Fibroblast of peridontal ligament (primary cell): Measurements from ENCODE around the gene TMEM53.

Experiments
- DNase-seq: peaks from one replicate; pipeline ENCODE4 v3.0.0-alpha.2; 2010; ENCODE audit errors: extremely low read depth

TMEM53 gene

GRCh38 chr1:44647896-44648295 is 26.4 kb downstream of the TMEM53 start:
- no peak for DNase-seq

DNA sequence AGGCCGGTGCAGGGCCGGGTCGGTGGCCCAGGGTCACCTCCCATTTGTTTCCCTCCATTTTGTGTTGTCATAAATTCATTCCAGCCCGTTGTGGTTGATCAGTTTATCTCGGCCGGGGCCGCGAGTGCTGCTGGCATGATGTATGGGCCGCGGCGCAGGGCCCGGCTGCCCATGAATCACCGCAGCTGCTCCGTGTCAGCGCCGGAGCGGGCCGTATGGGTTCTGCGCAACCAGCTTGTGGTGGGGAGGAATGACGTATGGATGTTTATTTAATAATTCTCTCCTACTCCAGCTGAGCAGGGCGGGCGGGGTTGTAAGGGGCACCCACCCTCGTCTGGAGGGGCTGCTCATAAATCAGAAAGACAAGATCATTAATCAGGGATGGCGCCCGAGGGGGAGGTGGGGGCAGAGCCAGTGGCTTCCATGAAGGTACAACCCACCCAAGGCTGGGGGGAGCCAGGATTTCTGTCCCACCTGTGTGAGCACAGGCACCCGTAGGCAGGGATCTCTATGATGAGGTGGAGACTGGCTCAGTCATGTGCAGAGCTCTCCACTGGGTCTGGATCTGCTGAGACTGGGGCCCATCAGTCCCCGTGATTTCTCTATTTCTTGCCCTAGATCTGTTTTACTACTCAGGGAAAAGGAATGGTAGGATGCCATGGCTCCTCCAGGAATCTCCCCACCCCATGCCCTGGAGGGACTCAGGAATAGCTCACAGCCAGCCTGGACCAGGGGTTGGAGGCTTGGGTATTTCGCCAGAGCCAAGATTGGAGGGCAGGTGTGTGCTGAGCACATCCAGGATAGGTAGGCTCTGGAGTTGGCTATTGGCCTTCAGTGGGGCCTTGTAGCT is 27.8 kb downstream of the TMEM53 start:
- DNase-seq, result no peak

GRCh38 chr1:44645476-44646244 is 28.6 kb downstream of the TMEM53 start:
- peak; percentile 66 for DNase-seq

- no peak for DNase-seq
Measured at GRCh38 chr1:44644806-44645205, 29.5 kb downstream of the TMEM53 start.

DNA sequence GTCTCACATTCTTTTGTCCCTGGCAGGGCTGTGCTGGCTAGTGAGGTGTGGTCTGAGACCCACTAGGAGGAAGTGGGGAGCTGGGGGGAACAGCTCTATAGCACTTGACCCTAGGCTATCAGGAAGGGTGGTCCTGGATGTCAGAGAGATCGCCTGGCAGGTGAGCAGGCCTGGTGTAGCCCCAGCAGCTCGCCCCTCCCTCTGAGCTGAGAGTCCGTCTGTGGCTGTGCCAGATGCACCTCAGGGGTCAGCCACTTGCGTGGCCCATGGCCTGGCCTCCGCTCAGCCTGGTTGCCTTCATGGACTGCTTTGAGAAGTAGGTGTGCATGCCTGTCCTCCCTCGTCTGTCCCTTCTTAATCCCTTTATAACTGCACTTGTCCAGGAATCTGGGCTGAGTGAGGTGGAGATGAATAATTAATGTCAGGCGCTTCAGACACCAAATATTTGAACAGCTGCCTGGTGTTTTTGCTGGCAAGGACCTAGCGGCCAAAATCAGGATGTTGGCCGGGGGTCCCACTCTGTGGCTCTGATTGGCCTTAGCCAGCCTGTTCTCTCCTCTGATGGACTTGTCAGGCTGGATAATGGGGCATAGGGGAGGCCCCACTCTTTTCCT is 30.5 kb downstream of the TMEM53 start:
- no peak for DNase-seq

DNA sequence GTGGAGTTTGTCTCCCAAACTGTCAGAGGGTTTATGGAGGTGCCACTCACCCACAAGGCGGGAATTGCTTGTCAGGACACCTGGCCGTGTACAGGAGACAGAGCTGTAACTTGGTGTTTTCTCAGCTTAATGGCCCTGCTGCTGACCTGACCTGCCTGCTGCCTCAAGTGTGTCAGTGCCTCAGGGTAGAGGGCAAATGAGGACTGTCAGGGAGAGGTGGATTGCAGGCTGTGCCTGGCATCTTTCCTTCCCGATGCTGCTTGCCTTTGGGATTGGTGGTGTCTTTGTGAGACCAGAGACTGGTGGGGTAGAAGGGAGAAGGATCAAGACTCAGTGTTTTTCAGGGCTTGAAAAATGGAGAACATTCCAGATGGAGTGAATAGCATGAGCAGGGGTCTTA is 31.4 kb downstream of the TMEM53 start:
- DNase-seq, result no peak

DNA sequence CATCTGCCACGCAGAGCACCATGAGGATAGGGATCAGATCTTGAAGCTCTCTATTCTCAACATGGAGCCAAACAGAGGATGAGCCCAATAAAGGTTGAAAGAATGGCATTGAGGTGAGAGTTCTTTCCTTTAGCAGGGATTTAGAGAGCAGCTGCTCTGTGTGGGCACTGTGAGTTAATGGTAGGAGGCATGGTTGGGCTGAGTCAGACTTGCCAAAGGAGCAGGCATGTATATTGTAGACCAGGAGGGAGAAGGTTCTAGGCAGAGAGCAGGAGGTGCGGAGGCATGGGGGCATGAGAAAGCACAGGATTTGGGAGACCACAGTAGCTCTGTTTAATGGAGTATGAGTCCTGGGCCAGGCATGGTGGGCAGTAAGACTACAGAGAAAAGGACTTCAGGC is 32.0 kb downstream of the TMEM53 start:
- DNase-seq, result no peak

DNA sequence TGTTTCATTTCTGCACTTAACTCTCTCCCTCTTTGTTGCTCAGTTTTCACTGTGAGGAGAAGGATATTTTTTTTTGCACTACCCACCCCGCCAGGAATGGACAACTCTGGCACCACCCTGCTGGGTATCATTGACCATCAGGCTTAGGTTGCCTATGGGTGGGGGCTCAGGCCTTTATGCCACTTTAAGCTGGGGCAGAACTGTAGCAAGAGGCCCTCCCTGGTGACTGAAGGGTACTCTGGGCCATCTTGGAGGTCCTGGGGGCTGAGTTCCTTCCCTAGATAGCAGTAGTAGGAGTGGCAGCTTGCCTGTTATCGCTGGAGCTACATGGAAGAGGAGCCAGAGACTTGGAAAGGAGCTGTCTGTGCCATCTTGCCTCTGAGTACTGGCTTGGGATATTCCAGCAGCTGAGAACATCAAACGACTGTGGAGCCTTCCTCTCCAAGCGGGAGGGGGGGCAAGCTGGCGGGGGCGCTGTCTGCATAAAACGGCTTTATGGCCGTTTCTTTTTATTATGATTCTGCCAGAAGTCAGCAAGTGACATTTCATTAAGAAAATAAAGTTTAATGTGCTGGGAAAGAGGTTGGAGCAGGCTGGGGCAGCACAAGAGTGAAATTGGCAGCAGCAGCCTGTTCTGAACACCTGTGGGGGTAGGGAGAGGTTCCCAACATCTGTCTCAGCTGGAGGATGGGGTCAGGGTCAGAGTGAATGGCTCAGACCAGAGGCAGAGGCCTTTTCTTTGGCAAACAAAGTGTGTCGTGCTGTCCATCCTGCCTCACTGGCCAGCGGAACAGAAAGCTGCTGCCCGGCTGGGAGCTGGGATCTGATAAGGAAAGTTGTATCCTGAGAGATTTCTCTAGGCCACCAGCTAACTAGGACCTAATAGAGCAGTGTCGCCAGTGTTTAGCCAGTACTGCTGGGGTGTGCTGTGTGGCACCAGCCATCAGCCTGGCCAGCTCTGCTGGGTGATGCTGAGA is 32.9 kb downstream of the TMEM53 start:
- DNase-seq, result no peak

- no peak for DNase-seq
Measured at GRCh38 chr1:44640200-44640853, 34.0 kb downstream of the TMEM53 start.

DNA sequence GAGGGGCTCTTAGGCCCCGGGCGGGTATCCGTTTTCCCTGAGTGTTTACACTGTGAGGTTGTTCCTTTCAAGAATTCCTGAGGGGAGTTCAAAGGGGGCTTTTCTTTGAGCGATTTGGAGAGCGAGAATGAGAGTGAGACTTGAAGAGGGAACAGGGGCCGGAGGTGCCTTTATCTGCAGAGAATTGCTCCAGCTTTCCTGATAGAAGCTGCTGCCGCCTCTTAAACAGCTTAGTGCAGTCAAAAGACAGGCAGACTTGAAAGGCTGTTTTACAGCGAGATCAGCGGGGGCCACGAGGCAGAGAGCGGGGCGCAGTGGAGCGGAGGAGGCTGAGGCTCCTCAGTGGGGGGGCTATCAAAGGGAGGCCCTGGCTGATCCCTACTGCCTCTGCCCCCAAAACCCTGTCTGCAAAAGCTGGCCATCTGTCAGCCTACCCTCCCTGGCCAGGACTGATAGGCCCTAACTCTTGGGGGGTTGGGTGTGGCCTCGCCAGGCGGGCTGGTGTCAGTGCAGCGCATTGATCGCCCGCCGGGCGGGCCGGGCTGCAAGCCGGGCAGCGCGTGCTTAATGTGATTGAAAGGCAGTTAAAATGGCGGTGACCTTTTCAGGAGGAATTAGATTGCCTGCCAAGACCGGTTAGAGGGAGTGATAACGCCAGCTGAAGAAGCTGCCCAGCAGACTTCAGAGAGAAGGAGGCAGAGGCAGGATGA is 36.4 kb downstream of the TMEM53 start:
- no peak for DNase-seq

DNA sequence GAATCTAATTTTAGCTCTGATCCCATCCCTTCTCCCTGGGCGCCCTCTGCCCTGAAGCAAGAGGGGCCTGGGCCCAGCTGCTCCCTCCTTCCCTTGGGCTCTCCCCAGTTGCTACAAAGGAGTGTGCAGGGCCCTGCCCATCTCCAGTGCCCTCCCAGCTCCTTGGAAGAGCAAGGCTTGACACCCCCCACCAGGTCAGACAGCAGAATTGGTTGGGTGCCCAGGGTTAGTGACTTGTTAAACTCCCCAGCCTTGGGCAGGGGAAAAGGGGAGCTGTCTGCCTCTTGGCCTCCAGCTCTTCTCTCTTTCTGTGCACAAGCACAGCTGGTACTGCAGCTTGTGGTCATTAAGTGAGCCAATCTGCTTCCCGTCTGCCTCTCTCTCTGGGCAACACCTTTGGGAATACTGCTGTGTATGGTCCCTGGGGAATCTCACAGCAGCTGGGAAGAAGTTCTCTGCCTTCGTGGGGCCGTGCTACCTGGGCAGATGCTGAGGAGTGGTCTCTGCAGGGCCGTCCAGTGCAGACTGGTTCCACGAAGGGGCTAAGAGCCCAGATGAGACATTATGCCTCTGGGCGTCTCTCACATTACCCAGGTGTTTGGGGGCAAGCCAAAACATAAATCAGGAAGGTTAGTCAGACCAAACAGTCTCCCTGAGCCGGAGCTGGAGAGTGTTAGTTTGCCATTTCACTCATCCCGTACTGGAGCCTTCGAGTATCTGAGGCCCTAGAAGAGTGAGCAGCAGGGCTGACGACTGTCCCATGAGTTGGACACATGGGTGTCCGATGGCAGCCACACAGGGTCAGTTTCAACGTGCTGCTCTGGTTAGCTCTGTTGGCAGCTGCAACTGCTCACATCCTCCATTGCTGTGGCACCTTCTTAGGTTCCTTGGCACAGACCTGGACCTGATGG is 37.3 kb downstream of the TMEM53 start:
- DNase-seq, result peak; percentile 28

GRCh38 chr1:44636083-44636687 is 38.1 kb downstream of the TMEM53 start:
- DNase-seq, result no peak

GRCh38 chr1:44635439-44635838 is 38.8 kb downstream of the TMEM53 start:
- no peak for DNase-seq

DNA sequence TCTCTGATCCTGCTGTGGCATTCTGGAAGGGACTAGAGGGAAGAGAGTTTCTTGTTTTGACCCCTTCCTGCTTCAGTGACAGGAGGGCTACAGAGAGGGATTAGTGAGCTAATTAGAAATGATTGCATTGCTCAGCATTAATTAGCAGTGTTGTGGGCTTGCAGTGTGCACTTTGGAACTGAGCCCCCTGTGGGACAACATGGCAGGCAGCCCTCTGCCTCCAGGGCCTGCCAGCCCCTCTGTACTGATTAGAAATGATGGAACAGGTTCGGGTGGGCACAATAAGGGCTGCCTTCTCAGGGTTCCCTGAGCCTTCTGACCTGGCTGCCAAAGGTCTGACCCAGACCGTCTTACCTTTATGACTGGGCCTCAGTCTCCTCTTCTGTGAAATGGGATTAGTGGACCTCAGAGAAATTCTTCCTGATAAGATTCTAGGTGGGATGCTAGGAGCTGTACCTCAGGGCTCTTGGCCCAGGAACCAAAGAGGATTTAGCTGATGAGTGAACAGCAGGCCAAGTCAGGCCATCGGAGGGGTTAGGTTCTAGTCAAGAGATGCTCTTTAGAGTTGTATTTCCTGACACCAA is 39.6 kb downstream of the TMEM53 start:
- DNase-seq, result no peak

DNA sequence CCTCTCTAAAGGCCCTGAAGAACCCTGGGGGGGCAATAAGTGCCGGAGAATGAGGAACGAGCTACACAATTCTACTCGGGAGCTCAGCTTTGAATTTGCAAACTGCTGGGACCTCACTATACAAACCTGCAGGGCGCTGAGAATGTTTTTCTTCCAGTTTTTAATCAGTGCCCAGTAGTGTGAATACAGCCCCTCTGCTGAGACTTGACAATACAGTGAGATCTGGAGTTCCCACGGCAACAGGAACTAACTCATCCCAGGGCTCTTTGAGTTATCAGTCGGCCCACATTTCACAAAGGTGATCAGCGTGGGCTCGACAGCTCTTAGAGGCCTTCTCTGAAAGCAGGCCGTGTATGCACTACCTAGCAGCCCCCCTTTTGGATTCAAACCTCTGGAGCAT is 41.7 kb downstream of the TMEM53 start:
- peak; percentile 23 for DNase-seq

DNA sequence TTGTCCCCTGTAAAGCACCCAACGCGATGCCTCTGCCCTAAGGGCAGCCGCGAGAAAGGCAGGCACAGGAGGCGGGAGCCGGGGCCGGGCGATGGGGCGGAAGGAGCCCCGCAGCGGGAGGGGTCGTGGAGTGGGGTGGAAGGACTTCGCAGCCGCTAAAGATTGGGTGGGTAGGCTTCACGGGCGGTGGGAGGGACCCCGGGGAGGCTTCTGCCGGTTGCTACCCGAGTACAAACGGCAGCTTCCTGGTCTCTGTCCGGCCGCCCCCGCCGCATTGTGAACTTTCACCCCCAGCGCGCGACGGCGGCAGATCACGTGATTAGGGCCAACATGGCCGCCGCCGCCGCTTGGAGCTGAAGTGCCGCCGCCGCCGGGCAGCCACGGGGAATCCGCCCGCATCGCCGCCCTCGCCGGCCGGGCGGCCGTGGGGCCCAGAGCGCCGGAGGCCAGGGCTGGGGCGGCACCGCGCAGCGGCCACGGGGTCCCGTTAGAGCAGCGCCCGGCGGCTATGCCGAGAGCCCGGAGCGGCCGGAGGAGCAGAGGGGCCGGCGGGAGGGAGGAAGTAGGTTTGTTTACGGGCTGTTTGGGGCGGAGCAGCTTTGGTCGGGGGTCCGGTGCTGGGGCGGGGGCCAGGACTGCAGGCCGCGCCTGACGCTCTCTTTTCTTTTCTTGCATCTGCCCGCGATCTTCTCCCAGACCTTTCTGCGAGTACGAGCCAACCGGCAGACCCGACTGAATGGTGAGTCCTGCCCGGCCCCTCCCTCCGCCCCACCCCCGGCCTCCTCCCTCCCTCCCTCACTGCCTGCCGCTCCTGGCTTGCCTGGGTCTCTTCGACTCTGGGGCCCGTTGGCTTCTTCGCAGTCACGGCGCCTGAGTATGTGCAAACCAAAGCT is 42.4 kb downstream of the TMEM53 start:
- peak; percentile 75 for DNase-seq

DNA sequence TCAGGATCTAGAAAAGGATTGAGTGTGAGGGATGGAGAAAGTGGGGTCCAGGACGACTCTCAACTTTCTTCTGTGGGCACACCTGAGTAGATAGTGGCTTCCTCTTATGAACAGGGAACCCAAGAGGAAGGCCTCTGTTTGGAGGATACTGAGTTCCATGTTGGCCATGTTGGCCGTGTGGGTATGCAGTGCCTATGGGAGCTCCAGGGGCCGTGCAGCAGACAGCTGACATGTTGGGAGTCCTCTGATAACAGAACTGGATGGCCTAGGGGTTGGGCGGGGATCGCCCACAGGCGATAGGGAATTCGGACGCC is 43.0 kb downstream of the TMEM53 start:
- DNase-seq, result no peak

- peak; percentile 56 for DNase-seq
Measured at GRCh38 chr1:44630116-44630515, 44.2 kb downstream of the TMEM53 start.
